Measurements from ENCODE around the gene MYCL. TPM values are rescaled to one million over a fixed set of nuclear protein-coding genes. Genes with fewer than 3 reads are reported as not detected.

The MYCL gene
- total and polyA plus RNA-seq, 4 donors, result 2.4 to 7.8 (median 4.4) TPM

DNA sequence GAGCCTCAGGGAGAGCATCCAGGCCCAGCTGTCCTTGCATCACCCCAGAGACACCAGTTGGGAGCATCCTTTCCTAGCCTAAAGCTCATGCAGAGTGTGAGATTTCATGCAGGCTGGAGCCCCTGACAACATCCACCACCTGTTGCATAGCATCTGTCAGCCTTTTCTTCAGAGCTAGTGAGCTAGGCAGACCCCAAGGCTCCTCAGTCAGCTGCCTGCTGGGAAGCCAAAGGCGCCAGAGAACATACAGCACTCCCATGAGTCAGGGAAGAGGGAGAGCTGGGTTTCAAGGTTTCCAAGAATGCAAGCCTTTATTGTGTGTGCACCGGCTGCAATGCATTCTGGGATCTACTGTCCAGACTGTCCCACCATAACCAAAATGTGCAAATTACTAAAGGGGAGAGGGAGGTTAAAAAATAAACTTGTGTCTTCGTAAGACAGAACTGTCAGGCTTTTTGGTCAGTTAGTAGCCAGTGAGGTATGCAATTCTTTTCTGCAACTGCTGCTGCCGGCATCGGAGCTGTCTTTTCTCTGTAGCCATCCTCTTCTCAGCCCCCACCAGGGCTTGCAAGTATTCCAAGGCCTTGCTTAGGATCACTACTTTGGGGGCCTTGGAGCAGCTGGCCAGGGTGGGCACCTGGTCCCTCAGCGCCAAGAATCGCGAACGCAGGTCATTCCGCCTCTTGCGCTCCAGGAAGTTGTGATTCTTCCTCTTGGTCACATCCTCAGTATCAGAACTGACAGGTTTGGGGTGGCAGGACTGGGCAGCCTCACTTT is 4.6 kb downstream of the MYCL start:
- no peak overlapping the region for H3K27ac ChIP-seq (ENCODE audit: low read depth in 1 of 2, low read length in 1 of 2)
- no peak overlapping the region for H3K9ac ChIP-seq (ENCODE audit: insufficient read depth in 1 of 2, low read length in 2 of 2)
- WGBS, 2 donors, result 81 to 87% methylated on average over 11 of the region's 11 CpGs
- ATAC-seq (ENCODE audit: insufficient read depth, low FRiP score) (no peak), DNase-seq (no peak)
- H3K4me1 ChIP-seq (ENCODE audit: control insufficient read depth in 5 of 5, insufficient read depth in 5 of 5, low read length in 5 of 5), result peaks cover 0 to 24% (median 5%) of the 10 kb centered on the region in 5 donors
- H3K9me3 ChIP-seq (ENCODE audit: control insufficient read depth in 4 of 4, insufficient read depth in 3 of 4, low read length in 3 of 4), result no peaks in the 10 kb centered on the region
- TF ChIP-seq, protein P1, sequence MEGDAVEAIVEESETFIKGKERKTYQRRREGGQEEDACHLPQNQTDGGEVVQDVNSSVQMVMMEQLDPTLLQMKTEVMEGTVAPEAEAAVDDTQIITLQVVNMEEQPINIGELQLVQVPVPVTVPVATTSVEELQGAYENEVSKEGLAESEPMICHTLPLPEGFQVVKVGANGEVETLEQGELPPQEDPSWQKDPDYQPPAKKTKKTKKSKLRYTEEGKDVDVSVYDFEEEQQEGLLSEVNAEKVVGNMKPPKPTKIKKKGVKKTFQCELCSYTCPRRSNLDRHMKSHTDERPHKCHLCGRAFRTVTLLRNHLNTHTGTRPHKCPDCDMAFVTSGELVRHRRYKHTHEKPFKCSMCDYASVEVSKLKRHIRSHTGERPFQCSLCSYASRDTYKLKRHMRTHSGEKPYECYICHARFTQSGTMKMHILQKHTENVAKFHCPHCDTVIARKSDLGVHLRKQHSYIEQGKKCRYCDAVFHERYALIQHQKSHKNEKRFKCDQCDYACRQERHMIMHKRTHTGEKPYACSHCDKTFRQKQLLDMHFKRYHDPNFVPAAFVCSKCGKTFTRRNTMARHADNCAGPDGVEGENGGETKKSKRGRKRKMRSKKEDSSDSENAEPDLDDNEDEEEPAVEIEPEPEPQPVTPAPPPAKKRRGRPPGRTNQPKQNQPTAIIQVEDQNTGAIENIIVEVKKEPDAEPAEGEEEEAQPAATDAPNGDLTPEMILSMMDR (IDR thresholded peaks at IDR 0.05; ENCODE audit: control extremely low read depth, extremely low read depth), result no peak
- no peak overlapping the region for H3K4me3 ChIP-seq
- H3K27me3 ChIP-seq (ENCODE audit: control insufficient read depth in 3 of 3, insufficient read depth in 3 of 3, low read length in 2 of 3), result peaks cover 0 to 12% (median 0%) of the 10 kb centered on the region in 3 donors
- H3K36me3 ChIP-seq (ENCODE audit: control insufficient read depth in 4 of 4, insufficient read depth in 4 of 4, low read length in 4 of 4), result no peaks in the 10 kb centered on the region

DNA sequence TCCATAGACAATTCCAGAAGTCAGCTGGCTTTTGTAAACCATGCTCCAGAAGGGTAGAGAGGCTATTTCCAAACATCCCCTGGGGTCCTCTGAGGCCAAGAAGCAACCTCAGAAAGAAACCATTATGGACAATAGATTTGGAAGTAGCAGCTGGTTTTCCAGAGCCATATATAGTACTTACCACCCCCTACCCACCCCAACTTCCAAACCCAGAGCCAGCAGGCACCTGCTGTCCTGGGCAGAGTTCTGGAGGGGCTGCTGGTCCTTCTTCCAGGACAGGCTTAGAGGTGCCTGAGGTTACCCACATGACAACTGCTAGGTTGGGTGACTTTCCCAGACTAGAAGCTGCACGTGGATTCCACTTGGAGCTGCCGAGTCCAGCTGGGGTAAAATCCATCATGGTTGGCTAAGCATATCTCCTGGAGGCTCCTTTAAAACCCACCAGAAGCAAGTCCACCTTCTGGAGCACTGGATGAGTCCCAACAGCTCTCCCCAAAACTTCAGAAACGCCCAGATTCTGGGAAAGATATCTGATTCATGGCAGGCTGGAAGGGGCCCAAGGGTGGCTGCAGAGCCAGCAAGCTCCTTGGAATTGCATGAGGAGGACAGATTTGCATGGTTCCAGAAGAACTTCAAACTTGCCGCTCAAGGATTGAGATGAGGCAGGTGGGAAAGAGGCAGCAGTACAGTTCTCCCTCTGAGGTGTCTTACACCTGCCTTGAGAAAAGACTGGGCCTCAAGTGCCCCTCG is 5.8 kb downstream of the MYCL start:
- H3K9ac ChIP-seq (ENCODE audit: insufficient read depth in 1 of 2, low read length in 2 of 2), result no peak overlapping the region
- peaks cover 0 to 24% (median 5%) of the 10 kb centered on the region in 5 donors for H3K4me1 ChIP-seq (ENCODE audit: control insufficient read depth in 5 of 5, insufficient read depth in 5 of 5, low read length in 5 of 5)
- DNase-seq (no peak), ATAC-seq (ENCODE audit: insufficient read depth, low FRiP score) (no peak)
- H3K4me3 ChIP-seq, result no peak overlapping the region
- TF ChIP-seq, protein P1 (IDR thresholded peaks at IDR 0.05; ENCODE audit: control extremely low read depth, extremely low read depth), result no peak
- no peak overlapping the region for H3K27ac ChIP-seq (ENCODE audit: low read depth in 1 of 2, low read length in 1 of 2)
- H3K9me3 ChIP-seq (ENCODE audit: control insufficient read depth in 4 of 4, insufficient read depth in 3 of 4, low read length in 3 of 4), result no peaks in the 10 kb centered on the region
- no peaks in the 10 kb centered on the region for H3K36me3 ChIP-seq (ENCODE audit: control insufficient read depth in 4 of 4, insufficient read depth in 4 of 4, low read length in 4 of 4)
- WGBS, 2 donors, result 86 to 93% methylated on average over 5 of the region's 5 CpGs
- peaks cover 0 to 12% (median 0%) of the 10 kb centered on the region in 3 donors for H3K27me3 ChIP-seq (ENCODE audit: control insufficient read depth in 3 of 3, insufficient read depth in 3 of 3, low read length in 2 of 3)

DNA sequence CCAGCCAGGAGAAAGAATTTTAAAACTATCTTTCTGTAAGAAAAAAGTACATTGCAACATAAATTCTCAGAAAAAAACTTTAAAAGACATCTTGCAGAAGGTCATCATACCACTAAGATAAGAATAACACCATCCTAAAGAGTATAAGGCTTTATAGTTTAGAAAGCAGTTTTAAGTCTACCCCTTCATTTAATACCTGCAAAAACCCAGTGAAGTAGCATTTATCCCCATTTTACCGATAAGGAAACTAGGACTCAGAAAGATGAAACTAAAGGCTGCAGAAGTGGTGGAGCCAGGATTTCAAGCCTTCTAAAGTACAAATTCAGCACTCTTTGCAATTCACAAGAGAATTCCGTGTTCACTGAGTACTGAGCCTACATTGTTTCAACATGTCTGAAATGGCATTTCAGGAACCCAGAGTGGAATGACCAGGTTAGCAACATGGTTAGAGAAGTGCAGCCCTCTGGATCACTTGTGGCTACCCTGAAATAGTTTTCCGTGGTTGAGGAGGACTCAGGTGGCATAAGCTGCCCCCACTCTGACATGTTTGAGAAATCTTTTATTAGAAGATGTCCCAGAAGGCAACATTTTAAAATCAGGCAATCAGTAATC is 6.7 kb downstream of the MYCL start:
- H3K4me3 ChIP-seq, result no peak overlapping the region
- H3K9ac ChIP-seq (ENCODE audit: insufficient read depth in 1 of 2, low read length in 2 of 2), result no peak overlapping the region
- no peaks in the 10 kb centered on the region for H3K36me3 ChIP-seq (ENCODE audit: control insufficient read depth in 4 of 4, insufficient read depth in 4 of 4, low read length in 4 of 4)
- TF ChIP-seq, protein P1 (IDR thresholded peaks at IDR 0.05; ENCODE audit: control extremely low read depth, extremely low read depth), result no peak
- 59 to 73% methylated on average over 3 of the region's 3 CpGs for WGBS, 2 donors
- peaks cover 0 to 9% (median 0%) of the 10 kb centered on the region in 3 donors for H3K27me3 ChIP-seq (ENCODE audit: control insufficient read depth in 3 of 3, insufficient read depth in 3 of 3, low read length in 2 of 3)
- peaks cover 0 to 24% (median 5%) of the 10 kb centered on the region in 5 donors for H3K4me1 ChIP-seq (ENCODE audit: control insufficient read depth in 5 of 5, insufficient read depth in 5 of 5, low read length in 5 of 5)
- DNase-seq (peak; percentile 35 to 80 (median 69)), ATAC-seq (ENCODE audit: insufficient read depth, low FRiP score) (no peak)
- H3K27ac ChIP-seq (ENCODE audit: low read depth in 1 of 2, low read length in 1 of 2), result no peak overlapping the region
- no peaks in the 10 kb centered on the region for H3K9me3 ChIP-seq (ENCODE audit: control insufficient read depth in 4 of 4, insufficient read depth in 3 of 4, low read length in 3 of 4)

Data from lung (tissue), 12 donors.